HG03039 (cell line): ENCODE results near the gene RNF157.

Source experiments
- ATAC-seq: cut with Tn5 transposase; IDR thresholded peaks from one replicate; pipeline ENCODE4 v1.9.1; 2021; ENCODE audit warnings: mild to moderate bottlenecking, moderate library complexity; ENCODE audit not compliant: unreplicated experiment

The RNF157 gene

DNA sequence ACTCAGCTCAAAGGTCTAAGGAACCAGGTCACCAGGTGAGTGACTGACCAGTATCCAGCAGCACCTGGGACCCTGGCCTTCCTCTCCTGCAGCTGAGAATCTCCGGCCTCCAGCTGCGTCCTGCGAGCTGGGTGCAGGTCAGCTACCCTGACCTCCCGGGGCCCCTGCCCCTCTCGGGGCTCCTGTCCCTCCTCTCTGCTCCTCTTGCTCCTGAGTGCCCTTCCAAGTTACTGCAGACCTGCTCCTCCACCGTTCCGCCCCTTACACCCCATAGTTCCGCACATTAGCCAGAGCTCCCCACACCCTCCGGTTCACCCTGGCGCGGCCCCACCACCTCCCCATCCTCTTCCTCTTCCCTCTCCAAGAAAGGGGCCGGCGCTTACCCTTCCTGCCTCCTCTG is 109.8 kb downstream of the RNF157 start:
- no peak for ATAC-seq

DNA sequence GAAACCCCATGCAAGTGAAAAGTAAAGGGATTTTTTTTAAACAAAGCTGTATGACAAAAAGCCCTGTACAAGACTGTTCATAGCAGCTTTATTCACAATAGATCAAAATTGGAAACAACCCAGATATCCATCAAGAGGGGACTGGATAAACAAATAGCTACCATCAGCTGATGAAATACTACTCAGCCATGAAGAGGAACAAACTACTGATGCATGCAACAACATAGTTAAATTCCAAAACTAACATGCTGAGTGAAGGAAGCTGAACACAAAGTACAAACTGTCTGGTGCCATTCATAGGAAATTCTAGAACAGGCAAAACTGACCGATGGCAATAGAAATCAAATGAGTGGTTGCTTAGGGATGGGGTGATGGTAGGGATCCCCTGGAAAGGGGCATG is 114.4 kb downstream of the RNF157 start:
- ATAC-seq: no peak

- no peak for ATAC-seq
Measured at GRCh38 chr17:76125391-76125675, 115.0 kb downstream of the RNF157 start.

GRCh38 chr17:76124582-76125390 is 115.5 kb downstream of the RNF157 start:
- ATAC-seq: no peak

GRCh38 chr17:76123749-76124581 is 116.3 kb downstream of the RNF157 start:
- ATAC-seq: no peak

GRCh38 chr17:76123191-76123499 is 117.1 kb downstream of the RNF157 start:
- ATAC-seq: no peak

GRCh38 chr17:76122431-76123190 is 117.7 kb downstream of the RNF157 start:
- no peak for ATAC-seq

- ATAC-seq: no peak
Measured at GRCh38 chr17:76121932-76122430, 118.3 kb downstream of the RNF157 start.

GRCh38 chr17:76120658-76121008 is 119.7 kb downstream of the RNF157 start:
- no peak for ATAC-seq

DNA sequence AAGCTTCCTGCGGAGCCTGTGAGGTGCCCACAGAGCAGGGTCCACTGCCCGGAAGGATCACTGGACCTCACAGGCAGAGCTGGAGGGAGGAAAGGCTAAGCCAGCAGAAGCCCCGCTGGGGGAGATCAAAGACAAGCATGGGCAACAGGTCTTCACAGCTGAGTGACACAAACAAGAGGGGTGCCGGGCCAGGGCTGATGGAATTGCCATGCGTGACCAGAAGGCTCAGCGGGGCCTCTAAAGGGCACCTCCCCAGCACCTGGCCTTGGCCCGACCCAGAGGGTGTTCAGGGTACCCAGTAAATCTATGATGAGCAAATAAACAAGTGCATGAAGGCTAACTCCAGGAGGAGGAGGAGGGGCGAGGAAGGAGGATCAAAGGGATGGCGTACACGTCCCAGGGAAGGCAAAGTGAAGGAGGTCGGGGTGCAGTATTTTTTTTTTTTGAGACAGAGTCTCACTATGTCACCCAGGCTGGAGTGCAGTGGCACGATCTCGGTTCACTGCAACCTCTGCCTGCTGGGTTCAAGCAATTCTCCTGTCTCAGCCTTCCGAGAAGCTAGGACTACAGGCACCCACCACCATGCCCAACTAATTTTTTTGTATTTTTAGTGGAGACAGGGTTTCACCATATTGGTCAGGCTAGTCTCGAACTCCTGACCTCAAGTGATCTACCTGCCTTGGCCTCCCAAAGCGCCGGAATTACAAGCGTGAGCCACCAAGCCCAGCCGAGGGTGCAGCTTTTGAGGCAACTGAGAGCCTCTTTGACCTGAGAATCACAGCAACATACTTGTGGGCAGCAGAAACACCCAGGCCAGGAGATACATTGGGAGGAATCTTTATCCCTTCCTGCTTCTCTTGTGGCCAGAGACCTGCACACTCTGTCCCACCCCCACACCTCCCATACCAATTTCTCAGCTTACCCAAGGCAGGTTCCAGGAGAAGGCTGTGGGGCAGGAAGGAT is 120.6 kb downstream of the RNF157 start:
- no peak for ATAC-seq

GRCh38 chr17:76115138-76115754 is 125.0 kb downstream of the RNF157 start:
- ATAC-seq: no peak

GRCh38 chr17:76111956-76112355 is 128.3 kb downstream of the RNF157 start:
- no peak for ATAC-seq

DNA sequence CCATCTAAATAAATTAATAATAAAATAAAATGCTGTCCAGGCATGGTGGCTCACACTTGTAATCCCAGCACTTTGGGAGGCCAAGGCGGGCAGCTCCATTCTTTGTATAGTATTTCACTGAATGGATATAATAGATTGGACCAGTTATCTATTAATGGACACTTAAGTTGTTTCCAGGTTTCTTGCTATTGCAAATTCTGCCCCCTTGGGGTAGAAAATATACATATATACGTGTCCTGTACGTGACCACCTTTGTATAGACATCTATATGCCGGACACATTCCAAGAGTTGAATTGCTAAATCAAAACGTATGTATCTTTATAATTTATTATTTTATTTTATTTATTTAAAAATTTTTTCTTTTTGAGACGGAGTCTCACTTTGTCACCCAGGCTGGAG is 132.8 kb downstream of the RNF157 start:
- no peak for ATAC-seq

- no peak for ATAC-seq
Measured at GRCh38 chr17:76106703-76107102, 133.6 kb downstream of the RNF157 start.

DNA sequence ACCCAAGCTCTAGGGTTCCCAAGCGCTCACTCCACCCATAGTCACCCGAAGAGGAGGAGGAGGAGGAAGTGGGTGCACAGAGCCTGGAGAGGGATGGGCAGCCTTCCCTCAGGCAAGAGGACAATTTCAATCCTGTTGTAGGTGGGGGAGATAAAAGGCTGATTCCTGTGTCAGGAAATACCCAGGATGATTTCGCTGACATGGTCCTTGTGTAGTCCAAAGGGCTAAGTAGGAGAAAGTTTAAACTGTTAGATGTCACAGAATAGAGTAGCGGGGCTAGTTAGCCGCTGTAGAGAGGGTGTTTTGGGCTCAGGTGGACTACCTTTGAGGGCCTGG is 135.4 kb downstream of the RNF157 start:
- no peak for ATAC-seq

GRCh38 chr17:76104140-76104895 is 136.0 kb downstream of the RNF157 start:
- no peak for ATAC-seq

- peak; percentile 65 for ATAC-seq
Measured at GRCh38 chr17:76103274-76104139, 136.8 kb downstream of the RNF157 start, which contains the start of gene EXOC7. TSS of gene EXOC7 (minus strand) at chr17:76103787. CDS start at chr17:76103692, 95 bp downstream.

DNA sequence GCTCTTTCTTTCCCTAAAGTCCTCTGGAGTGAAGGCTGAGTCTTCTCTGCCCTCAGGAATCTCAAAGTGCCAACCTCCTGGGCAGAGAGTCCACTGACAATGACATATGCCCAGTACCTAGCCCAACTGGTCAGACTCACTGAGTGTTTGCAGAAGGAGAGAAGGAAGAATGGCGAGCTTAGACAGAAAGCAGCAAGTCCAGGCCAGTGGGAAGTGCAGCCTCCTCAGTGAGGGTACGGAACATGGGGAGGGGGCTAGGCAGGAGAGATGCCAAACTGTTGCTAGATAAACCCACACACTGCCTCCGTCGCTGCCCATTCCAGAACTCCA is 137.4 kb downstream of the RNF157 start:
- no peak for ATAC-seq
